Activated CD4-positive, CD25-positive, alpha-beta regulatory T cell treated with anti-CD3 and anti-CD28 coated beads, Interleukin-2, amount 50 U/mL, for 72 hours (primary cell): ENCODE measurements around the gene L2HGDH.

ENCODE experiments used
- DNase-seq: peaks from one replicate; pipeline ENCODE4 v3.0.0; 2021

Gene L2HGDH

GRCh38 chr14:50225974-50226297 lies 86.1 kb downstream of the L2HGDH start:
- no peak for DNase-seq

GRCh38 chr14:50225067-50225973 lies 86.7 kb downstream of the L2HGDH start:
- DNase-seq, result no peak

- DNase-seq, result no peak
Measured at GRCh38 chr14:50222055-50222613, 89.9 kb downstream of the L2HGDH start.

- no peak for DNase-seq
Measured at GRCh38 chr14:50218501-50218900, 93.5 kb downstream of the L2HGDH start.

- no peak for DNase-seq
Measured at GRCh38 chr14:50215416-50215815, 96.6 kb downstream of the L2HGDH start.

GRCh38 chr14:50213795-50214194 lies 98.2 kb downstream of the L2HGDH start:
- DNase-seq, result no peak

GRCh38 chr14:50212726-50213125 lies 99.3 kb downstream of the L2HGDH start:
- DNase-seq, result no peak

GRCh38 chr14:50210074-50210473 lies 102.0 kb downstream of the L2HGDH start:
- no peak for DNase-seq

- no peak for DNase-seq
Measured at GRCh38 chr14:50198499-50198898, 113.5 kb downstream of the L2HGDH start.

GRCh38 chr14:50191499-50191898 lies 120.5 kb downstream of the L2HGDH start:
- no peak for DNase-seq
